Activated naive CD8-positive, alpha-beta T cell treated with anti-CD3 and anti-CD28 coated beads for 36 hours (primary cell): ENCODE results near the gene SAT1. TPM values are rescaled to one million over a fixed set of nuclear protein-coding genes. Genes with fewer than 3 reads are reported as not detected.
"Not testable (repeated sequence)": the region's sequence is repeated elsewhere in the genome, so short reads cannot be mapped to it uniquely, and the experiment has no call there.

Experiments
- DNase-seq: peaks from one replicate; pipeline ENCODE4 v3.0.0; 2021
- H3K27ac Mint-ChIP-seq: one replicate; pipeline ENCODE4 v1.8.0; 2022; ENCODE audit warnings: mild to moderate bottlenecking, moderate library complexity, mixed read lengths
- H3K27me3 Mint-ChIP-seq: one replicate; pipeline ENCODE4 v1.8.0; 2022; ENCODE audit warnings: mild to moderate bottlenecking, mixed read lengths
- H3K36me3 Mint-ChIP-seq: one replicate; pipeline ENCODE4 v1.8.0; 2021; ENCODE audit warnings: mild to moderate bottlenecking, mixed read lengths
- H3K4me1 Mint-ChIP-seq: one replicate; pipeline ENCODE4 v1.8.0; 2021; ENCODE audit warnings: mixed read lengths
- H3K4me3 Mint-ChIP-seq: one replicate; pipeline ENCODE4 v1.8.0; 2022; ENCODE audit warnings: mild to moderate bottlenecking, moderate library complexity, mixed read lengths
- H3K9me3 Mint-ChIP-seq: one replicate; pipeline ENCODE4 v1.8.0; 2022; ENCODE audit warnings: mixed read lengths
- total RNA-seq, 2 experiments: library from RNA; stranded (reverse); gene quantifications; one replicate each; pipeline ENCODE4 v1.2.3, GENCODE V29; 2021

Gene SAT1
- total RNA-seq: 10 to 100 TPM; 70.5 to 71.8 TPM

- H3K9me3 Mint-ChIP-seq: no peaks in the 10 kb centered on the region
- H3K4me1 Mint-ChIP-seq: peaks cover 26% of the 10 kb centered on the region
- H3K27ac Mint-ChIP-seq: peak within 1 kb of the TSS; percentile 94
- peaks cover 30% of the 10 kb centered on the region for H3K36me3 Mint-ChIP-seq
- DNase-seq: peak; percentile 94
- H3K27me3 Mint-ChIP-seq: no peaks in the 10 kb centered on the region
- peak within 1 kb of the TSS; percentile 95 for H3K4me3 Mint-ChIP-seq
Observed at GRCh38 chrX:23782863-23783588, at the start of gene SAT1. Gene SAT1 (plus strand): TSS chrX:23783173. CDS start chrX:23783352, 179 bp downstream.

DNA sequence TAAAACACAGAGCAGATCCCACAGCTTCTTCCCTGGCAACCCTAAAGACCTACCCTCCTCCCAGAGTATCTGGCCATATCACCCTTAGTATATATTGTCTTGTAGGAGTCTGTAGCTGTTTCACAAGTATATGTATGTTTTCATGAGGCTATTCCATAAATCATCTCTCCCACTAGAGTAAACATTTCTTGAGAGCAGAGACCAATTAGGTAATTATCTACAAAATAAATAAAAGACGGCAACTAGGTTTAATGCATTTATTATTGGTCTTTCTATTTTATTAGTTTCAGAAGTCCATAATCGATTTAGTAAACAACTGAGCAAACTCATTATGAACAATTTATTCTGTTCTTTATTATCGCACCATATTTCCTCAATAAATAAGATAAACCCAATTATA is 46.9 kb upstream of the SAT1 start:
- no peak for DNase-seq
- no peak overlapping the region for H3K4me3 Mint-ChIP-seq
- H3K27ac Mint-ChIP-seq: no peak overlapping the region
- no peaks in the 10 kb centered on the region for H3K27me3 Mint-ChIP-seq
- no peaks in the 10 kb centered on the region for H3K9me3 Mint-ChIP-seq
- peaks cover 15% of the 10 kb centered on the region for H3K4me1 Mint-ChIP-seq
- H3K36me3 Mint-ChIP-seq: peaks cover 4% of the 10 kb centered on the region

- H3K36me3 Mint-ChIP-seq: peaks cover 6% of the 10 kb centered on the region
- H3K4me3 Mint-ChIP-seq: no peak overlapping the region
- no peaks in the 10 kb centered on the region for H3K9me3 Mint-ChIP-seq
- DNase-seq: no peak
- no peak overlapping the region for H3K27ac Mint-ChIP-seq
- peaks cover 22% of the 10 kb centered on the region for H3K4me1 Mint-ChIP-seq
- H3K27me3 Mint-ChIP-seq: no peaks in the 10 kb centered on the region
Observed at GRCh38 chrX:23737413-23737812, 45.6 kb upstream of the SAT1 start.

GRCh38 chrX:23742174-23742696 is 40.7 kb upstream of the SAT1 start:
- DNase-seq: peak; percentile 14
- H3K4me1 Mint-ChIP-seq: peaks cover 14% of the 10 kb centered on the region
- H3K27ac Mint-ChIP-seq: peak overlapping the region; percentile 87
- H3K36me3 Mint-ChIP-seq: peaks cover 2% of the 10 kb centered on the region
- H3K4me3 Mint-ChIP-seq: peak overlapping the region; percentile 89
- H3K27me3 Mint-ChIP-seq: no peaks in the 10 kb centered on the region
- H3K9me3 Mint-ChIP-seq: no peaks in the 10 kb centered on the region

GRCh38 chrX:23742697-23743622 is 40.0 kb upstream of the SAT1 start, which contains the start of gene ACOT9:
Gene ACOT9 (minus strand): TSS chrX:23743276. CDS start chrX:23743144, 132 bp downstream.
- H3K4me1 Mint-ChIP-seq: peaks cover 14% of the 10 kb centered on the region
- H3K27ac Mint-ChIP-seq: peak within 1 kb of the TSS; percentile 87
- H3K27me3 Mint-ChIP-seq: no peaks in the 10 kb centered on the region
- DNase-seq: peak; percentile 79
- peaks cover 2% of the 10 kb centered on the region for H3K36me3 Mint-ChIP-seq
- peak within 1 kb of the TSS; percentile 89 for H3K4me3 Mint-ChIP-seq
- no peaks in the 10 kb centered on the region for H3K9me3 Mint-ChIP-seq

- not testable (repeated sequence) for H3K9me3 Mint-ChIP-seq, DNase-seq, H3K27me3 Mint-ChIP-seq, H3K36me3 Mint-ChIP-seq
- Mint-ChIP-seq H3K4me1 (peaks cover 14% of the 10 kb centered on the region), H3K27ac (peak overlapping the region; percentile 87), H3K4me3 (peak overlapping the region; percentile 89)
Observed at GRCh38 chrX:23743623-23743971, 39.4 kb upstream of the SAT1 start.

DNA sequence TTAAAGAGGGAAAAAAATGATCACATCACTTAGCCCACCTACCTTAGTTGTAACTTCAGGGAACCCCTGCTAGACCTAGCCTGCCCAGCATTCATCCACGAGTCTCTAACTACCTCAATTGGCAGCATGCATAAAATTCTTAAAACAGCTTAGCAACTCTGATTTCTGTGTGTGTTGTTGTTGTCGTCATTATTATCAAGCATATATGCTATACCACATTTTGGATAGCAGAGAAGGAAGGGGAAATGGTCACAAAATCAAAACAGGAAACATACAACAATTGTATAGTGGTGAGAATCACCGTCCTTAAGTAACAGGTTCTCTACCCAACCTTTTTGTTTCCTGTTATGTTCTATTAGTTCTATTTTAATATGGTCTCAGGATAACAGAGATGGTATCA is 37.2 kb upstream of the SAT1 start:
- peaks cover 2% of the 10 kb centered on the region for H3K36me3 Mint-ChIP-seq
- H3K9me3 Mint-ChIP-seq: no peaks in the 10 kb centered on the region
- H3K4me1 Mint-ChIP-seq: peaks cover 14% of the 10 kb centered on the region
- no peak overlapping the region for H3K4me3 Mint-ChIP-seq
- no peak overlapping the region for H3K27ac Mint-ChIP-seq
- no peak for DNase-seq
- H3K27me3 Mint-ChIP-seq: no peaks in the 10 kb centered on the region

- Mint-ChIP-seq H3K4me1 (peaks cover 5% of the 10 kb centered on the region), H3K27ac (no peak overlapping the region), H3K27me3 (no peaks in the 10 kb centered on the region), H3K9me3 (no peaks in the 10 kb centered on the region), H3K36me3 (no peaks in the 10 kb centered on the region), H3K4me3 (no peak overlapping the region)
- DNase-seq: no peak
Observed at GRCh38 chrX:23749129-23749528, 33.8 kb upstream of the SAT1 start.

- H3K4me1 Mint-ChIP-seq: peaks cover 3% of the 10 kb centered on the region
- H3K9me3 Mint-ChIP-seq: no peaks in the 10 kb centered on the region
- H3K36me3 Mint-ChIP-seq: no peaks in the 10 kb centered on the region
- H3K4me3 Mint-ChIP-seq: no peak overlapping the region
- no peak for DNase-seq
- no peaks in the 10 kb centered on the region for H3K27me3 Mint-ChIP-seq
- no peak overlapping the region for H3K27ac Mint-ChIP-seq
Observed at GRCh38 chrX:23749576-23749975, 33.4 kb upstream of the SAT1 start.

DNA sequence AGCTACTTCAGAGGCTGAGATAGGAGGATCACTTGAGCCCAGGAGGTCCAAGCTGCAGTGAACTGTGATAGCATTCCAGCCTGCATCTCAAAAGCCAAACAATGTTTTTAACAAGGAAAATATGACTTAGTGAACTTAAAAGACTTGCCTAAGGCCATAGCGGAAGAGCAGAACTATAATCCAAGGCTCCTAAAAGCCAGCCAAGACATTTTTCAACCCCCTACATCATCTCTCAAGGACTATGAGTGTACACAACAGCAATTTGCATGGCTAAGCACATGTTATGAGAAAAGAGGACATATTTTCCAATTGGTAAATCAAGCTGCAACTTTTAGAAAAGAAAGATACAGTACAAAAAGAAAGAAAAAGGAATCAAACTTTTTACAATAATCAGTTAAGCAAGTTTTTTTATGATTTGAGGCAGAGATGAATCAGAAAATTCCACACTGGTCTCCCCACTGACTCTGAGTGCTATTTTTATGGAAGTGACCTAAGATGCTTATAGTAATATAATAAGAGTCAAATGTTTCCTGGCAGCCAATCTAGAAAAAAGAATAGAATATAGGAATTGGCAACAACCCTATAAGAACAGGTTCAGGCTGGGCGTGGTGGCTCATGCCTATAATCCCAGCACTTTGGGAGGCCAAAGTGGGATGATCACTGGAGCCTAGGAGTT is 30.1 kb upstream of the SAT1 start:
- H3K27ac Mint-ChIP-seq: no peak overlapping the region
- no peak overlapping the region for H3K4me3 Mint-ChIP-seq
- H3K27me3 Mint-ChIP-seq: no peaks in the 10 kb centered on the region
- H3K4me1 Mint-ChIP-seq: peaks cover 3% of the 10 kb centered on the region
- no peaks in the 10 kb centered on the region for H3K9me3 Mint-ChIP-seq
- no peaks in the 10 kb centered on the region for H3K36me3 Mint-ChIP-seq
- no peak for DNase-seq

GRCh38 chrX:23754664-23755063 is 28.3 kb upstream of the SAT1 start:
- no peaks in the 10 kb centered on the region for H3K36me3 Mint-ChIP-seq
- H3K4me3 Mint-ChIP-seq: no peak overlapping the region
- no peak overlapping the region for H3K27ac Mint-ChIP-seq
- DNase-seq: no peak
- no peaks in the 10 kb centered on the region for H3K9me3 Mint-ChIP-seq
- H3K4me1 Mint-ChIP-seq: peaks cover 3% of the 10 kb centered on the region
- no peaks in the 10 kb centered on the region for H3K27me3 Mint-ChIP-seq

DNA sequence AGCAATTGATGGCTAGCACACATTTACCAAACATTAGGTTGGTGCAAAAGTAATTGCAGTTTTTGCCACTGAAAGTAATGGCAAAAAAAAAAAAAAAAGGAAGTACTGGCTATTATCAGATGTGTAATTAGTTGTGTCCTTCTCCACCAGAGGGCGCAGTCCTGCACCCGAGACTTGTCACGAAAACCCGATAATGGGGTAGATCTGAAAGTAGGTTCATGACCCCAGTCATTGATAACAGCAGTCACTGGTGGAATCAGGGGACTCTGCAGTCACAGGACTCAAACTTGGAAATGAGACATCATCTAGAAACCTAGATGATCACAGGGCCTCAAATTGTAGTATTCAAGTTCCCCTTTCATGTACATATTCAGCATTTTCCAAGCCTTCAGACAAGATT is 26.8 kb upstream of the SAT1 start:
- H3K4me3 Mint-ChIP-seq: no peak overlapping the region
- no peaks in the 10 kb centered on the region for H3K36me3 Mint-ChIP-seq
- DNase-seq: peak; percentile 53
- no peaks in the 10 kb centered on the region for H3K27me3 Mint-ChIP-seq
- H3K9me3 Mint-ChIP-seq: no peaks in the 10 kb centered on the region
- peaks cover 3% of the 10 kb centered on the region for H3K4me1 Mint-ChIP-seq
- H3K27ac Mint-ChIP-seq: no peak overlapping the region

- no peak for DNase-seq
- peaks cover 3% of the 10 kb centered on the region for H3K4me1 Mint-ChIP-seq
- H3K27ac Mint-ChIP-seq: no peak overlapping the region
- H3K27me3 Mint-ChIP-seq: no peaks in the 10 kb centered on the region
- H3K9me3 Mint-ChIP-seq: no peaks in the 10 kb centered on the region
- no peaks in the 10 kb centered on the region for H3K36me3 Mint-ChIP-seq
- H3K4me3 Mint-ChIP-seq: no peak overlapping the region
Observed at GRCh38 chrX:23759821-23760220, 23.2 kb upstream of the SAT1 start.

DNA sequence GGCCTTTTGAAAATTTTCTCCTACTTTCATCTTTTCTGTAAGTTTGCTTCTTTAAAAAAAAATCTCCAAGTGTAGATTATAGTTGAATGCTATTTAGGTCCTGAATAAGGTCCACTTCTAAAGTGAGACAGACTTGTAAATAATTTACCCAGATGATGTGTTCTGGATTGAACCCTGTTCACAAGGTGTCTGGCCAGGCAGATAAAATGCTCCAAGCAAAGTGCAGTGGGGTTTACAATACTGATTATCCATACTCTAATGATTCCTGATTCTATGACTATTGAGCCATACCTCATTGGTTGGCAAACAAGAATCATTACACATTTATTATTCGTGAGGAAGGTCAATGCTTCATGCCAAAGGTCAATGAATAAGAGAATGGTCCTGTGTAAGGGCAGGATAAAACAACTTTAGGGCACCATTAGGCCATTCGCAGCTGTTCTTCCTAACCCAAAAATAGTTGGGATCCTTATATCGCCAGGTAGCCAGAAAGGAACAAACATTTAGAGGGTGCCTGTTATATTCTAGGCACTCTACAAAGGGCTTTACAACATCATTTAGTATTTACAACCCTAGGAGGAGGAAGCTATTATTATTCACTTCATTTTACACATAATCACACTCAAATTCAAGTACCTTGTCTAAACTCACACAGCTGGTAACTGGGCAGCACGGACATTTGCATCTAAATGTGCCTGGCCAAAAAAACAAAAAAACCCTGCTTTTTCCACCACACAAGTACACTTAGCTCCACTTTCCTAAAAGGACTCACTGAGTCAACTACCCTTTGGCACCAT is 18.6 kb upstream of the SAT1 start:
- no peak for DNase-seq
- Mint-ChIP-seq H3K36me3 (no peaks in the 10 kb centered on the region), H3K27me3 (no peaks in the 10 kb centered on the region), H3K4me3 (no peak overlapping the region), H3K4me1 (no peaks in the 10 kb centered on the region), H3K9me3 (no peaks in the 10 kb centered on the region), H3K27ac (no peak overlapping the region)
